BJ (cell line): Measurements from ENCODE around the gene ZNF775. TPM values are rescaled to one million over a fixed set of nuclear protein-coding genes. Genes with fewer than 3 reads are reported as not detected.

Experiments used
- CTCF ChIA-PET: fragments of 350-600 bp; formaldehyde crosslinking; extraction: SDS; loops from one replicate; lab custom pipeline; 2021; ENCODE audit warnings: antibody characterized with exemption, inconsistent platforms; lab: Yijun Ruan, JAX
- POLR2A ChIA-PET: fragments of 300-600 bp; sonication (Branson Sonifier 250); formaldehyde crosslinking; extraction: SDS; loops from one replicate; lab custom pipeline; 2021; ENCODE audit warnings: antibody characterized with exemption; lab: Charles Lee
- DNase-seq: peaks from one replicate; pipeline ENCODE4 v3.0.0-alpha.2; 2011; ENCODE audit warnings: low read depth
- H3K27me3 ChIP-seq: 2 replicates; pipeline ENCODE4 v1.6.0; 2011; ENCODE audit warnings: low read length; ENCODE audit not compliant: control insufficient read depth, insufficient read depth
- H3K36me3 ChIP-seq: 2 replicates; pipeline ENCODE4 v1.5.1; 2011; ENCODE audit warnings: low read length; ENCODE audit not compliant: control insufficient read depth, insufficient read depth
- H3K4me3 ChIP-seq: 2 replicates; pipeline ENCODE4 v1.5.1; 2011; ENCODE audit warnings: low read depth, mild to moderate bottlenecking, control low read depth, low read length
- CTCF ChIP-seq: IDR thresholded peaks from 2 replicates; pipeline ENCODE4 v1.5.1; 2011; ENCODE audit warnings: low read depth, mild to moderate bottlenecking, control low read depth, inconsistent platforms, low read length, moderate library complexity; ENCODE audit not compliant: insufficient read depth
- polyA plus RNA-seq: library from polyadenylated mRNA; depleted of rRNA; stranded (reverse); fragments of >200 nt; gene quantifications from 2 replicates; pipeline ENCODE4 v1.2.3, GENCODE V29; 2011

Gene ZNF775
- polyA plus RNA-seq, 1 experiment: 2.1 TPM

GRCh38 chr7:150400008-150400787 is 21.1 kb downstream of the ZNF775 start:
- ChIA-PET POLR2A (no interaction called here), CTCF (interaction anchor here (1.3 kb wide), 1 partner anchor 12 kb away, joined by 4 read pairs; no protein-coding TSS in a partner anchor)
- no peaks in the 10 kb centered on the region; the same call in none of the 2 replicates for H3K36me3 ChIP-seq
- no peaks in the 10 kb centered on the region for H3K27me3 ChIP-seq
- no peak overlapping the region for H3K4me3 ChIP-seq
- no peak for DNase-seq
- TF ChIP-seq CTCF: no peak

DNA sequence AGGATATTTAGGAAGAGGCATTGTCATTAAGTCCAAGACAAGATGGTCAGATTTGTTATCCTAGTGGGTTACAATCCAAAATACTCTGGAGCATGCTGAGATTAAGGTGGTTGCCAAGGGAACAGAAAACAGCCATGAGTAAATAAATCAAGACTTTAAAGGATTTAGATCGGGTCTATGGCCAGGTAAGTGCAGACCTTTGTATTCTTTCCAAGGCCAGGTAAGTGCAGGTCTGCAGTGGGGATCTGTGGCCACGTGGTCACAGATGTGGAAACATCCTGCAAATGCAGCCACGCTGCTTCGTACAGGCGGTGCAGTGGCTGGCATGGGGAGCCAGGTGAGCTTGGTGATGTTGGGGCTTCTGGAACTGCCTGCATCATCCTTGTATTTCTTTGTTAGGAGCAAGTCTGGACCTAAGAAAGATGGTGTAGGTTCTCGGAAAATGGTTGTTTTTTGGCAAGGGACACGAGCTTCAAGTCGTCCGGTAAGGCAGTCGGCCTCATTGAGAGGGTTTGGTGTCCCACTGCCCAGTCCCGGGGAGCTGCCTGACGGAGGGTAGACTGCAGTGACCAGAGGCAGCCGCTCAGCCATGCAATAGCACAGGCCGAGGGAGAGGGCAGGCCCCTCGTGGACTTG is 21.8 kb downstream of the ZNF775 start:
- no peaks in the 10 kb centered on the region for H3K27me3 ChIP-seq
- DNase-seq: no peak
- TF ChIP-seq CTCF: no peak
- H3K4me3 ChIP-seq: no peak overlapping the region
- CTCF ChIA-PET: no interaction called here
- no peaks in the 10 kb centered on the region; the same call in none of the 2 replicates for H3K36me3 ChIP-seq
- POLR2A ChIA-PET: no interaction called here

GRCh38 chr7:150401424-150401790 is 22.3 kb downstream of the ZNF775 start:
- no peak for TF ChIP-seq CTCF
- ChIA-PET POLR2A (no interaction called here), CTCF (interaction anchor here (1.9 kb wide), 1 partner anchor 8 kb away, joined by 7 read pairs; no protein-coding TSS in a partner anchor)
- DNase-seq: no peak
- no peaks in the 10 kb centered on the region for H3K27me3 ChIP-seq
- no peaks in the 10 kb centered on the region; the same call in none of the 2 replicates for H3K36me3 ChIP-seq
- H3K4me3 ChIP-seq: no peak overlapping the region

DNA sequence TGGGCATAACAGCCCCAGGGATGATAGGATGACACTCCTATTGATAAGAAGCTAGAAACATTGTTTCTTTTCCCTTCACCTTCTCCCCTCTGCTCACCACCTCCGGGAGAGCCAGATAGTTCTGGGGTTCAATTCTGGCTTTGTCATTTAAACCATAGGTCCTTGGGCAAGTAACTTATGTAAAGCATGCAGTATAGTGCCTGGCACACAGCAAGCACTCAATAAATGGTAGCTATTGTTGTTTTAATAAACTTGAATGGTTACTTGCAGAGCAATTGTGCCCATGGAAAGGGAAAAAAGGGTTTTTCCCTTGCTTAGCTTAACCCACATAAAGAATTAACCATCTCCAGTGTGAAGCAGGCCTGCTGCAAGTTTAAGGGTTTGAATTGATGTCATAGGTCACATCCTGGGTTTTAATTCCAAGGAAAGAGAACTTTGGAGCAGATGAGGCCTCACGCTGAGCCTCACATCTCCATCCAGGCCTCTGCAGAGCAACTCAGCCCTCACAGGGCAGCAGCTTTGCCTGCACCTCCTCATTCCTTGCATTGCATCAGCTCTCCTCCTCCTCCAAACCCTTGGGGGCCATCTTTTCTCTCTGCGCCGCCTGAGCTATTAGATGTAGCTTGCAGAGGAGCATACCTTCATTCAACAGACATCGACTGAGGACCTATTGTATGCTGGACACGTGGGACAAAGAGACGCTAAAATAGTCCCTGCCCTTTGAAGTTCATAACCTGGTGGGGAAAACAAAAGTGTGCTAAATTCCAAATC is 22.9 kb downstream of the ZNF775 start:
- CTCF ChIA-PET: interaction anchor here (0.5 to 1.9 kb wide), 8 partner anchors 9 to 115 kb away, joined by 3 to 7 read pairs (median 3); no protein-coding TSS in a partner anchor

More for the DNA sequence above, 22.9 kb downstream of the ZNF775 start:
- TF ChIP-seq CTCF: no peak
- H3K4me3 ChIP-seq: no peak overlapping the region
- no peak for DNase-seq
- no peaks in the 10 kb centered on the region; the same call in none of the 2 replicates for H3K36me3 ChIP-seq
- no peaks in the 10 kb centered on the region for H3K27me3 ChIP-seq
- POLR2A ChIA-PET: no interaction called here
